Endothelial cell of umbilical vein (primary cell): ENCODE measurements around the gene SKIL. TPM values are rescaled to one million over a fixed set of nuclear protein-coding genes. Genes with fewer than 3 reads are reported as not detected.

Source experiments
- BruUV-seq: library from RNA; stranded (reverse); fragments of 400-500 nt; replicated peaks from 2 replicates; lab custom pipeline; 2021; lab: Mats Ljungman, UMichigan
- CTCF ChIA-PET: fragments of 300-600, 350-600 bp; sonication (Branson Sonifier 250); formaldehyde crosslinking; loops from one replicate; lab custom pipeline; 2021; ENCODE audit warnings: antibody characterized with exemption, inconsistent platforms; lab: Charles Lee
- POLR2A ChIA-PET: fragments of 300-600, 350-600 bp; sonication (Branson Sonifier 250); formaldehyde crosslinking; loops from one replicate; lab custom pipeline; 2021; ENCODE audit warnings: antibody characterized with exemption, inconsistent platforms; lab: Charles Lee
- DNase-seq: peaks from one replicate; pipeline ENCODE4 v3.0.0-alpha.2; 2011; ENCODE audit warnings: low read depth, low spot score
- FAIRE-seq: peaks from 2 replicates; lab custom pipeline; 2011; peaks lifted over from hg19 to GRCh38; lab: Jason Lieb, UNC
- H2AFZ ChIP-seq: 2 replicates; pipeline ENCODE4 v1.6.0; 2012; ENCODE audit warnings: low read depth, low read length, control low read depth, inconsistent platforms
- H3K27ac ChIP-seq: 2 replicates; pipeline ENCODE4 v1.5.1; 2011; ENCODE audit warnings: low read depth, mild to moderate bottlenecking, control low read depth, low read length, moderate library complexity; ENCODE audit not compliant: insufficient read depth
- H3K27me3 ChIP-seq, 2 experiments: 2 replicates each; pipeline versions ENCODE4 v1.6.0 to v1.6.1; 2011; ENCODE audit warnings: low read length in 2 of 2, mixed read lengths in 1 of 2; ENCODE audit not compliant: control insufficient read depth in 2 of 2, insufficient read depth in 2 of 2
- H3K36me3 ChIP-seq, 2 experiments: 2 replicates in 1 of 2; 3 replicates in 1 of 2; pipeline ENCODE4 v1.5.1; 2011; ENCODE audit warnings: low read length in 2 of 2, mild to moderate bottlenecking in 1 of 2, moderate library complexity in 1 of 2; ENCODE audit not compliant: control insufficient read depth in 2 of 2, insufficient read depth in 2 of 2; ENCODE audit errors: extremely low read depth in 1 of 2
- H3K4me1 ChIP-seq: 3 replicates; pipeline ENCODE4 v1.5.1; 2011; ENCODE audit warnings: mild to moderate bottlenecking, low read length; ENCODE audit not compliant: control insufficient read depth, insufficient read depth; ENCODE audit errors: extremely low read depth
- H3K4me2 ChIP-seq: 2 replicates; pipeline ENCODE4 v1.6.1; 2011; ENCODE audit warnings: low read length, control low read depth, mixed read lengths; ENCODE audit not compliant: insufficient read depth
- H3K4me3 ChIP-seq, 3 experiments: fragments of 200-600 bp in 1 of 3; sonication (generic), shearing (Covaris generic) in 1 of 3; replicated peaks in 1 of 3; 2 replicates each; pipeline ENCODE4 v1.5.1; 2011 to 2016; ENCODE audit warnings: control low read depth in 3 of 3, low read length in 3 of 3, mild to moderate bottlenecking in 2 of 3, inconsistent platforms in 1 of 3, low read depth in 1 of 3, moderate library complexity in 1 of 3; ENCODE audit not compliant: insufficient read depth in 1 of 3
- H3K79me2 ChIP-seq: 2 replicates; pipeline ENCODE4 v1.6.0; 2012; ENCODE audit warnings: low read length, inconsistent platforms; ENCODE audit not compliant: control insufficient read depth, insufficient read depth
- H3K9ac ChIP-seq: replicated peaks from 2 replicates; pipeline ENCODE3; 2011; ENCODE audit warnings: low read length, control low read depth; ENCODE audit not compliant: insufficient read depth; ENCODE audit errors: extremely low read depth
- H3K9me1 ChIP-seq: replicated peaks from 3 replicates; pipeline ENCODE4 v1.6.0; 2011; ENCODE audit warnings: mild to moderate bottlenecking, low read length; ENCODE audit not compliant: control insufficient read depth, insufficient read depth; ENCODE audit errors: extremely low read depth
- H3K9me3 ChIP-seq: replicated peaks from 2 replicates; pipeline ENCODE4 v1.5.1; 2012; ENCODE audit warnings: low read length, inconsistent platforms; ENCODE audit not compliant: control insufficient read depth, insufficient read depth
- H4K20me1 ChIP-seq: replicated peaks from 2 replicates; pipeline ENCODE3; 2011; ENCODE audit warnings: mild to moderate bottlenecking, low read length; ENCODE audit not compliant: control insufficient read depth, insufficient read depth; ENCODE audit errors: extremely low read depth
- CTCF ChIP-seq, 2 donors: IDR thresholded peaks; 1 replicate in 1 of 2; 2 replicates in 1 of 2; pipeline ENCODE4 v1.5.1; 2011; ENCODE audit warnings: low read length in 2 of 2, mild to moderate bottlenecking in 2 of 2, moderate library complexity in 2 of 2, control low read depth in 1 of 2, inconsistent platforms in 1 of 2, low read depth in 1 of 2; ENCODE audit not compliant: insufficient read depth in 1 of 2; ENCODE audit errors: extremely low read depth in 1 of 2
- FOS ChIP-seq: IDR thresholded peaks from 2 replicates; pipeline ENCODE4 v1.6.1; 2011; ENCODE audit warnings: mild to moderate bottlenecking, low read length, moderate library complexity, borderline replicate concordance; ENCODE audit not compliant: insufficient read depth
- POLR2A ChIP-seq: IDR thresholded peaks from 2 replicates; pipeline ENCODE4 v1.6.1; 2012; ENCODE audit warnings: low read depth, mild to moderate bottlenecking, control low read depth, low read length
- dilution Hi-C: fragments of 300-500 bp; cut with MboI; formaldehyde crosslinking; loops from one replicate; pipeline ENCODE4 v1.15.0; 2019; ENCODE audit warnings: low sequenced_read_pairs; ENCODE audit not compliant: extremely low pct_ligation_motif_present
- intact Hi-C: fragments of 100-400 bp; cut with micrococcal nuclease; formaldehyde crosslinking; loops from one replicate; pipeline ENCODE4 v1.10.0; 2022
- polyA plus RNA-seq, 4 experiments: library from polyadenylated mRNA; depleted of rRNA in 3 of 4; stranded (reverse) in 3 of 4; unstranded in 1 of 4; fragments of >200 nt; gene quantifications; 2 replicates each; pipeline versions ENCODE4 v1.2.1 to v1.2.3, GENCODE V29; 2011 to 2012; ENCODE audit warnings: missing spikeins in 1 of 4
- total RNA-seq: library from RNA; stranded (reverse); gene quantifications from 2 replicates; pipeline ENCODE4 v1.2.3, GENCODE V29; 2021

Gene SKIL
- total and polyA plus RNA-seq, 2 donors (not counting 3 experiments of a cell fraction or from before 2014, with no cell fraction given), result 18.4 to 135 TPM

GRCh38 chr3:170363471-170363994 lies 6.0 kb downstream of the SKIL start:
- H3K36me3 ChIP-seq, result peaks cover 5 to 14% of the 10 kb centered on the region in 2 experiments
- intact Hi-C loops, result no loop called here

GRCh38 chr3:170364965-170365364 lies 7.5 kb downstream of the SKIL start:
- peaks cover 52% of the 10 kb centered on the region for H3K4me1 ChIP-seq
- H3K79me2 ChIP-seq, result peaks cover 98% of the 10 kb centered on the region
- ChIA-PET POLR2A (interaction anchor here (1.0 kb wide), 1 partner anchor 8 kb away, joined by 4 read pairs; no protein-coding TSS in a partner anchor), CTCF (interaction anchor here (1.0 to 2.1 kb wide), 3 partner anchors 8 to 49 kb away, joined by 3 to 14 read pairs (median 8); no protein-coding TSS in a partner anchor)
- peak overlapping the region in 1 of 3 experiments; percentile 94 for H3K4me3 ChIP-seq
- H3K9ac ChIP-seq, result peak overlapping the region; percentile 56
- peaks cover 13% of the 10 kb centered on the region for H4K20me1 ChIP-seq
- TF ChIP-seq FOS (peak; percentile 37), CTCF (IDR thresholded peaks at IDR 0.05; ENCODE audit: extremely low read depth in 1 of 2, insufficient read depth in 1 of 2, low read depth in 1 of 2, low read length in 2 of 2) (no peak)
- no TSS peak for BruUV-seq
- FAIRE-seq, result no peak
- no peaks in the 10 kb centered on the region for H3K9me1 ChIP-seq
- no peak for DNase-seq
- peak overlapping the region; percentile 97 for H3K4me2 ChIP-seq
- H3K27ac ChIP-seq, result peak overlapping the region; percentile 22
- intact Hi-C loops (no loop called here), dilution Hi-C loops (no loop called here)
- H3K27me3 ChIP-seq, result no peaks in the 10 kb centered on the region
- H2AFZ ChIP-seq, result no peak overlapping the region
- H3K36me3 ChIP-seq, result peaks cover 5 to 14% of the 10 kb centered on the region in 2 experiments
- no peaks in the 10 kb centered on the region for H3K9me3 ChIP-seq

More at GRCh38 chr3:170363471-170363994, 6.0 kb downstream of the SKIL start:
- BruUV-seq, result no TSS peak
- POLR2A ChIA-PET, result no interaction called here
- CTCF ChIA-PET, result interaction anchor here (1.6 to 1.8 kb wide), 2 partner anchors 54 to 448 kb away, joined by 5 to 6 read pairs; no protein-coding TSS in a partner anchor
- dilution Hi-C loops, result no loop called here
- peak overlapping the region; percentile 97 for H3K4me2 ChIP-seq
- peaks cover 11% of the 10 kb centered on the region for H4K20me1 ChIP-seq
- H3K4me3 ChIP-seq, result peak overlapping the region; percentile 24 to 94 (median 86)
- no peaks in the 10 kb centered on the region for H3K27me3 ChIP-seq
- DNase-seq (no peak), FAIRE-seq (no peak)
- no peak for TF ChIP-seq FOS
- peak; percentile 20 for TF ChIP-seq POLR2A
- H3K9me1 ChIP-seq, result no peaks in the 10 kb centered on the region
- H3K4me1 ChIP-seq, result peaks cover 53% of the 10 kb centered on the region
- peaks cover 100% of the 10 kb centered on the region for H3K79me2 ChIP-seq
- H2AFZ ChIP-seq, result no peak overlapping the region
- no peaks in the 10 kb centered on the region for H3K9me3 ChIP-seq
- peak overlapping the region; percentile 90 for H3K27ac ChIP-seq
- H3K9ac ChIP-seq, result peak overlapping the region; percentile 98
